OCI-LY7 (cell line): ENCODE results near the gene GFI1B.

Experiments
- EZH2phosphoT487 ChIP-seq: fragments of 200-600 bp; sonication (generic); IDR thresholded peaks from 2 replicates; pipeline ENCODE4 v1.6.1; 2018; ENCODE audit warnings: low read depth, borderline replicate concordance, mild to moderate bottlenecking, mixed run types, antibody characterized with exemption, low read length, moderate library complexity, mixed read lengths
- TF ChIP-seq, protein P1 (sequence below): fragments of 200-600 bp; sonication (generic); conservative IDR thresholded peaks from 2 replicates; pipeline ENCODE4 v1.5.1; 2014; ENCODE audit warnings: mild to moderate bottlenecking, antibody characterized with exemption, low read length, moderate library complexity, mixed read lengths

DNA sequence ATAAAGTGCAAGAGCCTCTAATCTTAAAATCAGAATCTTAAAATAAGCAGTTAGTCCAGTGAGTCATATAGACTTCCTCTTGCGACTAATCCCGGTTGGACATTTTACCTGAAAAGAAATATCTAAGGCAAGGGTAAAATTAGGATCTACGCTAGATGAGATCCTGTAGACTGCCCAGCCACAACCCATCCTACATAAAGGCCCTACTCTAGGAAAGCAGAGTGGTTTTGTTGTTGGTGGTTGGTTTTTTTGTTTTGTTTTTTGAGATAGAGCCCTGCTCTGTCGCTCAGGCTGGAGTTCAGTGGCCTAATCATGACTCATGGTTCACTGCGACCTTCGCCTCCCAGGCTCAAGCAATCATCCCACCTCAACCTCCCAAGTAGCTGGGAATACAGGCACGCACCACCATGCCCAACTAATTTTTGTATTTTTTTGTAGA lies 41.0 kb upstream of the GFI1B start:
- TF ChIP-seq, protein P1, sequence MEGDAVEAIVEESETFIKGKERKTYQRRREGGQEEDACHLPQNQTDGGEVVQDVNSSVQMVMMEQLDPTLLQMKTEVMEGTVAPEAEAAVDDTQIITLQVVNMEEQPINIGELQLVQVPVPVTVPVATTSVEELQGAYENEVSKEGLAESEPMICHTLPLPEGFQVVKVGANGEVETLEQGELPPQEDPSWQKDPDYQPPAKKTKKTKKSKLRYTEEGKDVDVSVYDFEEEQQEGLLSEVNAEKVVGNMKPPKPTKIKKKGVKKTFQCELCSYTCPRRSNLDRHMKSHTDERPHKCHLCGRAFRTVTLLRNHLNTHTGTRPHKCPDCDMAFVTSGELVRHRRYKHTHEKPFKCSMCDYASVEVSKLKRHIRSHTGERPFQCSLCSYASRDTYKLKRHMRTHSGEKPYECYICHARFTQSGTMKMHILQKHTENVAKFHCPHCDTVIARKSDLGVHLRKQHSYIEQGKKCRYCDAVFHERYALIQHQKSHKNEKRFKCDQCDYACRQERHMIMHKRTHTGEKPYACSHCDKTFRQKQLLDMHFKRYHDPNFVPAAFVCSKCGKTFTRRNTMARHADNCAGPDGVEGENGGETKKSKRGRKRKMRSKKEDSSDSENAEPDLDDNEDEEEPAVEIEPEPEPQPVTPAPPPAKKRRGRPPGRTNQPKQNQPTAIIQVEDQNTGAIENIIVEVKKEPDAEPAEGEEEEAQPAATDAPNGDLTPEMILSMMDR, result no peak
- no peak for TF ChIP-seq EZH2phosphoT487
